ENCODE measurements around the gene MAST2. TPM values are rescaled to one million over a fixed set of nuclear protein-coding genes. Genes with fewer than 3 reads are reported as not detected.

MAST2 gene
- total and polyA plus RNA-seq, 3 experiments from 2014 or later, result 5.6 to 29.9 (median 29.5) TPM

- CTCF ChIA-PET, result no interaction called here
- H3K9me3 ChIP-seq (ENCODE audit: low read length), result no peaks in the 10 kb centered on the region
- Mint-ChIP-seq H3K27ac (no peak overlapping the region), H3K4me3 (no peak overlapping the region), H3K27me3 (no peaks in the 10 kb centered on the region), H3K4me1 (peaks cover 5 to 23% (median 16%) of the 10 kb centered on the region in 3 donors), H3K36me3 (peaks cover 3 to 14% (median 9%) of the 10 kb centered on the region in 3 donors), H3K9me3 (peaks cover 0 to 5% (median 0%) of the 10 kb centered on the region in 5 donors)
- no peaks in the 10 kb centered on the region for H3K36me3 ChIP-seq (ENCODE audit: insufficient read depth, low read length)
- H3K4me1 ChIP-seq (ENCODE audit: insufficient read depth, low read length), result no peaks in the 10 kb centered on the region
- H3K4me3 ChIP-seq (ENCODE audit: low read length), result no peak overlapping the region
- H3K27me3 ChIP-seq (ENCODE audit: insufficient read depth, low read length, poor library complexity, severe bottlenecking), result no peaks in the 10 kb centered on the region
- H3K27ac ChIP-seq (ENCODE audit: low read depth, low read length), result no peak overlapping the region
- DNase-seq, result no peak
- POLR2A ChIA-PET, result no interaction called here
Observed at GRCh38 chr1:45820173-45820572, 16.8 kb downstream of the MAST2 start.

- H3K4me3 Mint-ChIP-seq, result no peak overlapping the region
- Histone ChIP-seq H3K36me3 (ENCODE audit: insufficient read depth, low read length) (no peaks in the 10 kb centered on the region), H3K4me3 (ENCODE audit: low read length) (no peak overlapping the region), H3K4me1 (ENCODE audit: insufficient read depth, low read length) (no peaks in the 10 kb centered on the region), H3K27me3 (ENCODE audit: insufficient read depth, low read length, poor library complexity, severe bottlenecking) (no peaks in the 10 kb centered on the region), H3K27ac (ENCODE audit: low read depth, low read length) (no peak overlapping the region), H3K9me3 (ENCODE audit: low read length) (no peaks in the 10 kb centered on the region)
- H3K9me3 Mint-ChIP-seq, result peaks cover 0 to 5% (median 0%) of the 10 kb centered on the region in 5 donors
- CTCF ChIA-PET, result no interaction called here
- no peak for DNase-seq
- H3K27me3 Mint-ChIP-seq, result no peaks in the 10 kb centered on the region
- H3K4me1 Mint-ChIP-seq, result peaks cover 5 to 23% (median 16%) of the 10 kb centered on the region in 3 donors
- H3K27ac Mint-ChIP-seq, result no peak overlapping the region
- H3K36me3 Mint-ChIP-seq, result peaks cover 4 to 14% (median 9%) of the 10 kb centered on the region in 3 donors
- POLR2A ChIA-PET, result no interaction called here
Observed at GRCh38 chr1:45820788-45821187, 17.4 kb downstream of the MAST2 start.

- peak overlapping the region in 2 of 8 donors; percentile 8 to 23 for H3K27ac Mint-ChIP-seq
- H3K4me1 ChIP-seq (ENCODE audit: insufficient read depth, low read length), result no peaks in the 10 kb centered on the region
- peaks cover 8 to 14% (median 12%) of the 10 kb centered on the region in 3 donors for H3K36me3 Mint-ChIP-seq
- H3K9me3 ChIP-seq (ENCODE audit: low read length), result no peaks in the 10 kb centered on the region
- H3K9me3 Mint-ChIP-seq, result peaks cover 0 to 5% (median 0%) of the 10 kb centered on the region in 5 donors
- H3K27me3 ChIP-seq (ENCODE audit: insufficient read depth, low read length, poor library complexity, severe bottlenecking), result no peaks in the 10 kb centered on the region
- no peak overlapping the region for H3K4me3 ChIP-seq (ENCODE audit: low read length)
- no peak overlapping the region for H3K27ac ChIP-seq (ENCODE audit: low read depth, low read length)
- no peak for DNase-seq
- H3K4me1 Mint-ChIP-seq, result peaks cover 5 to 23% (median 16%) of the 10 kb centered on the region in 3 donors
- no peaks in the 10 kb centered on the region for H3K36me3 ChIP-seq (ENCODE audit: insufficient read depth, low read length)
- POLR2A ChIA-PET, result no interaction called here
- no peaks in the 10 kb centered on the region for H3K27me3 Mint-ChIP-seq
- no peak overlapping the region for H3K4me3 Mint-ChIP-seq
- CTCF ChIA-PET, result interaction anchor here (1.5 kb wide), 1 partner anchor 137 kb away, joined by 3 read pairs; the partner anchor contains the start of gene GPBP1L1
Observed at GRCh38 chr1:45822644-45823043, 19.2 kb downstream of the MAST2 start.

- H3K27me3 Mint-ChIP-seq, result no peaks in the 10 kb centered on the region
- CTCF ChIA-PET, result no interaction called here
Observed at GRCh38 chr1:45824607-45825006, 21.2 kb downstream of the MAST2 start.

GRCh38 chr1:45827256-45827655, 23.8 kb downstream of the MAST2 start:
- Mint-ChIP-seq H3K9me3 (no peaks in the 10 kb centered on the region), H3K4me3 (no peak overlapping the region), H3K4me1 (peaks cover 0 to 3% (median 2%) of the 10 kb centered on the region in 3 donors), H3K27ac (peak overlapping the region in 1 of 8 donors; percentile 61), H3K36me3 (peaks cover 7 to 31% (median 8%) of the 10 kb centered on the region in 3 donors), H3K27me3 (no peaks in the 10 kb centered on the region)
- Histone ChIP-seq H3K9me3 (ENCODE audit: low read length) (no peaks in the 10 kb centered on the region), H3K4me1 (ENCODE audit: insufficient read depth, low read length) (no peaks in the 10 kb centered on the region), H3K36me3 (ENCODE audit: insufficient read depth, low read length) (no peaks in the 10 kb centered on the region), H3K4me3 (ENCODE audit: low read length) (no peak overlapping the region), H3K27me3 (ENCODE audit: insufficient read depth, low read length, poor library complexity, severe bottlenecking) (no peaks in the 10 kb centered on the region), H3K27ac (ENCODE audit: low read depth, low read length) (no peak overlapping the region)
- CTCF ChIA-PET, result no interaction called here
- POLR2A ChIA-PET, result no interaction called here
- DNase-seq, result no peak

More at GRCh38 chr1:45824607-45825006, 21.2 kb downstream of the MAST2 start:
- H3K27ac ChIP-seq (ENCODE audit: low read depth, low read length), result no peak overlapping the region
- H3K9me3 Mint-ChIP-seq, result peaks cover 0 to under 1% (median 0%) of the 10 kb centered on the region in 5 donors
- H3K4me1 ChIP-seq (ENCODE audit: insufficient read depth, low read length), result no peaks in the 10 kb centered on the region
- no peak overlapping the region for H3K4me3 ChIP-seq (ENCODE audit: low read length)
- H3K9me3 ChIP-seq (ENCODE audit: low read length), result no peaks in the 10 kb centered on the region
- no peak for DNase-seq
- peaks cover 8 to 19% (median 15%) of the 10 kb centered on the region in 3 donors for H3K4me1 Mint-ChIP-seq
- H3K4me3 Mint-ChIP-seq, result no peak overlapping the region
- no peak overlapping the region for H3K27ac Mint-ChIP-seq
- peaks cover 5 to 20% (median 7%) of the 10 kb centered on the region in 3 donors for H3K36me3 Mint-ChIP-seq
- POLR2A ChIA-PET, result no interaction called here
- H3K36me3 ChIP-seq (ENCODE audit: insufficient read depth, low read length), result no peaks in the 10 kb centered on the region
- no peaks in the 10 kb centered on the region for H3K27me3 ChIP-seq (ENCODE audit: insufficient read depth, low read length, poor library complexity, severe bottlenecking)

GRCh38 chr1:45828841-45829240, 25.4 kb downstream of the MAST2 start:
- Mint-ChIP-seq H3K27me3 (no peaks in the 10 kb centered on the region), H3K4me3 (no peak overlapping the region), H3K9me3 (no peaks in the 10 kb centered on the region), H3K36me3 (peaks cover 7 to 31% (median 8%) of the 10 kb centered on the region in 3 donors), H3K27ac (no peak overlapping the region), H3K4me1 (peaks cover 0 to 2% (median 0%) of the 10 kb centered on the region in 3 donors)
- ChIA-PET POLR2A (no interaction called here), CTCF (no interaction called here)
- no peak for DNase-seq
- Histone ChIP-seq H3K9me3 (ENCODE audit: low read length) (no peaks in the 10 kb centered on the region), H3K27ac (ENCODE audit: low read depth, low read length) (no peak overlapping the region), H3K36me3 (ENCODE audit: insufficient read depth, low read length) (no peaks in the 10 kb centered on the region), H3K4me3 (ENCODE audit: low read length) (no peak overlapping the region), H3K4me1 (ENCODE audit: insufficient read depth, low read length) (no peaks in the 10 kb centered on the region), H3K27me3 (ENCODE audit: insufficient read depth, low read length, poor library complexity, severe bottlenecking) (no peaks in the 10 kb centered on the region)

- H3K4me3 Mint-ChIP-seq, result no peak overlapping the region
- peaks cover 0 to 1% (median 0%) of the 10 kb centered on the region in 3 donors for H3K4me1 Mint-ChIP-seq
- peaks cover 0 to 14% (median 3%) of the 10 kb centered on the region in 3 donors for H3K36me3 Mint-ChIP-seq
- H3K4me3 ChIP-seq (ENCODE audit: low read length), result no peak overlapping the region
- no peaks in the 10 kb centered on the region for H3K27me3 Mint-ChIP-seq
- no peak for DNase-seq
- H3K4me1 ChIP-seq (ENCODE audit: insufficient read depth, low read length), result no peaks in the 10 kb centered on the region
- H3K9me3 ChIP-seq (ENCODE audit: low read length), result no peaks in the 10 kb centered on the region
- no peaks in the 10 kb centered on the region for H3K36me3 ChIP-seq (ENCODE audit: insufficient read depth, low read length)
- ChIA-PET POLR2A (no interaction called here), CTCF (no interaction called here)
- H3K9me3 Mint-ChIP-seq, result no peaks in the 10 kb centered on the region
- no peak overlapping the region for H3K27ac ChIP-seq (ENCODE audit: low read depth, low read length)
- peak overlapping the region in 1 of 8 donors; percentile 24 for H3K27ac Mint-ChIP-seq
- H3K27me3 ChIP-seq (ENCODE audit: insufficient read depth, low read length, poor library complexity, severe bottlenecking), result no peaks in the 10 kb centered on the region
Observed at GRCh38 chr1:45833361-45833760, 29.9 kb downstream of the MAST2 start.

GRCh38 chr1:45834689-45835088, 31.3 kb downstream of the MAST2 start:
- peaks cover 0 to 1% (median 0%) of the 10 kb centered on the region in 3 donors for H3K4me1 Mint-ChIP-seq
- H3K27ac Mint-ChIP-seq, result no peak overlapping the region
- no peak overlapping the region for H3K27ac ChIP-seq (ENCODE audit: low read depth, low read length)
- H3K4me3 Mint-ChIP-seq, result no peak overlapping the region
- no peaks in the 10 kb centered on the region for H3K27me3 Mint-ChIP-seq
- no peaks in the 10 kb centered on the region for H3K4me1 ChIP-seq (ENCODE audit: insufficient read depth, low read length)
- H3K9me3 Mint-ChIP-seq, result no peaks in the 10 kb centered on the region
- DNase-seq, result no peak
- peaks cover 0 to 11% (median 6%) of the 10 kb centered on the region in 3 donors for H3K36me3 Mint-ChIP-seq
- H3K9me3 ChIP-seq (ENCODE audit: low read length), result no peaks in the 10 kb centered on the region
- ChIA-PET CTCF (no interaction called here), POLR2A (no interaction called here)
- no peaks in the 10 kb centered on the region for H3K36me3 ChIP-seq (ENCODE audit: insufficient read depth, low read length)
- H3K27me3 ChIP-seq (ENCODE audit: insufficient read depth, low read length, poor library complexity, severe bottlenecking), result no peaks in the 10 kb centered on the region
- H3K4me3 ChIP-seq (ENCODE audit: low read length), result no peak overlapping the region
